TTC549 (cell line): ENCODE measurements around the gene ISX.
"Not testable (repeated sequence)": the region's sequence is repeated elsewhere in the genome, so short reads cannot be mapped to it uniquely, and the experiment has no call there.

Experiments used
- FAIRE-seq: peaks from 2 replicates; lab custom pipeline; 2012; peaks lifted over from hg19 to GRCh38; lab: Jason Lieb, UNC

ISX gene

DNA sequence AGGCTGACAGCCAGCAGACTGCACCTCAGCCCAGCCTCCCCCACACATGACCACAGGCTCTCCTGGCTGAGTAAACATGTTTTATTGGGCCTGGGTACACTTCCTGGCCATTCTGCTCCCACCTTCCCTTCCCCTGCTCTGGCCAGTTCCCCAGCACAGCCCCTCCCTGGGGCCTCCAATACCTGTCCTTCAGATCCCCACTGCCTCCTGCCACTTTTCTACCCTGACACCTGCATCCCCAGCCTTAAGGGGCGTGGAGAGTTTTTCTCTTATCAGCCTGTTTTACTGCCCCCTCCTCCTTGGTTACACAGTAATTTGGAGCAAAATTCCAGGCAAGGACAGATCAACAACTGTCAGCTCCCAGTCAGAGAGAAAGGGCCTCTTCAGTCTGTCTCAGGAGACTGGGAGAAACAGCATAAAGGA is at the start of gene ISX:
ISX (plus strand) TSS at position 363 of the 423 bp plus-strand sequence. CDS start 930 bp downstream, outside the sequence.
- no peak for FAIRE-seq

DNA sequence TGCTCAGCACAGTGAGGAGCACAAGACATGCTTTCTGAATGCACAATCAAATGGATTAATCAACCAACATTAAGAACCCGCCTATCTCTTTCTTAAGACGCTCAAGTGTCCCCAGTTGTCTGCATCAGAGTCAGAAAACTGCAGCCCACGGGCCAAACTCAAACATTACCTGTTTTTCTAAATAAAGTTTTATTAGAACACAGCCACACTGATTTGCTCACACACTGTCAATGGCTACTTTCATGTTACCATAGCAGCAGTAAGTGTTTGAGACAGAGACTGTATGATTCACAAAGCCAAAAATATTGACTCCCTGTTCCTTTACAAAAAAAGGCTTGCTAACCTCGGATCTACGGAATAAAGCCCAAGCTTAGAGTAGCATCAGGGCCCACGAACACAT is 49.0 kb upstream of the ISX start:
- FAIRE-seq = no peak

DNA sequence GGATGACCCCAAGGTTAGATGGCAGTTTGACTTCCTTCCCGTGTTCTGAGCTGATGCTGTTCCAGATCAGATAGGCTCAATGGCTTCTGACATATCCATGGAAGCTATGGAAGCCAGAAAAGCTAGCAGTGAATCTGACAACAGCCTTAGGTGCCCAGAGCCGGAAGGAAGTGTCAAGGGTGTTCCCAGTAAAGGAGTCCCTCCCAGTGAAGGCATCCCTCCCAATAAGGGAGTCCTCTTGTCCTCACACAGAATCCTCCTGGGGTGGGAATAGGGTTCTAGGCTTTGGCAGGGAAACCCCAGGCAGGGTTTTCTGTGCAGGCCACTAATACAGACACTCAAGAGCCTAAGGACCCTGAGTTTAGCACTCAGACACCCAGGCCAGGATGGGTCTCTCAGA is 47.0 kb upstream of the ISX start:
- FAIRE-seq = no peak

- no peak for FAIRE-seq
Observed at GRCh38 chr22:35020517-35020916, 45.4 kb upstream of the ISX start.

- no peak for FAIRE-seq
Observed at GRCh38 chr22:35021161-35021560, 44.8 kb upstream of the ISX start.

DNA sequence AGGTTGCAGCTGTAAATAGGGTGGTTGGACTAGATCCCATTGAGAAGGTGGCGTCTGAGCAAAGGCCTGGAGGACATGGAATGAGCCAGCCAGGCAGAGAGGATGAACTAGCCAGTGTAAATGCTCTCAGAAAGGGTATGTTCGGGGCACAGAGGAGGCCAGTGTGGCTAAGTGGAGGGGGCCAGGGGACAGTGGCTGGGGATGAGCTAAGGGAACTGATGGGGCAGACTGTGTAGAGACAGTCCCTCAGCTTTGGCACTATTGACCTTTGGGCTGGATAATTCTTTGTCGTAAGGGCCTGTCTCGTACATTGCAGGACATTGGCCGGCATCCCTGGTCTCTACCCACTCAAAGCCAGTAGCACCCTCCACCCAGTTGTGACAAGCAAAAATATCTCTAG is 43.7 kb upstream of the ISX start:
- FAIRE-seq = no peak

DNA sequence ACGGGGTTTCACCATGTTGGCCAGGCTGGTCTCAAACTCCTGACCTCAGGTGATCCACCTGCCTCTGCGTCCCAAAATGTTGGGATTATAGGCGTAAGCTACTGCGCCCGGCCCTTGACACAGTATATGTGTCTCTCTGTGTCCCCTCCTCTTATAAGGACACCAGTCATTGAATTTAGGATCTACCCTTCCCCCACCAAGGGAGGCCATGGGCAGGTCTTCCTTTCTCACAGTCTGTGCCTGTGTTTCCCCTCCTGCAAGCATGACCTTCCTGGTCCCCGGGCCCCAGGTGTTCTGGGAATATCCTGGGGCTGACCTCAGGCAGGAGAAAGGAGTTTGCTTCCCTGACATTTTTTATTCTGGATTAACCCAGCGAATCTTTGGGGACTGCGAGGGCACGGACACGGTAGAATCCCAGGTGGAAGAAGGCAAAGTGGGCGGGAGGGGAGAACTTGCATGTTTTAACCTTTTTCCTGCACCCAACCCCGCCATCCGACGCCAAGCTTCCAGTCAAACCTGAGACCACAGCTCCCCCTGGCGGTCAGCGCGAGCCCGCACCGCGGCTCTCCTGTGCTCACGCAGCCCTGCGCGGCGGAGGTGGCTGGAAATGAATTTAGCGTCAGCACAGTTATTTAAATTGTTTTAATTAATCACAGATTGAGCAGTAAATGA is 42.1 kb upstream of the ISX start:
- FAIRE-seq = no peak

DNA sequence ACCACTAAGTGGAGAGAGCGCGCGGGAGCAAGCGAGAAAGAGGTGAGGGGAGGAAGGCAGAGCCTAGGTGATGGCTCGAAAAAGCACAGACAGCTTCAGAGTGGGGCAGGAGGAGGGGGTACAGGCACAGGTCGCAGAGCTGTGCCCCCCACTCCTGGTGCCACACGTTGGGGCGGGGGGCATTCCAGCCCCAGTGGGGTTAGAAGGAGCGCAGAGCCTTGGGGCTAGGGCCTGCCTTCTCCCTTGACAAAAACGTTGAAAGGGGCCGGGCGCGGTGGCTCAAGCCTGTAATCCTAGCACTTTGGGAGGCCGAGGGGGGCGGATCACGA is 41.6 kb upstream of the ISX start:
- no peak for FAIRE-seq

DNA sequence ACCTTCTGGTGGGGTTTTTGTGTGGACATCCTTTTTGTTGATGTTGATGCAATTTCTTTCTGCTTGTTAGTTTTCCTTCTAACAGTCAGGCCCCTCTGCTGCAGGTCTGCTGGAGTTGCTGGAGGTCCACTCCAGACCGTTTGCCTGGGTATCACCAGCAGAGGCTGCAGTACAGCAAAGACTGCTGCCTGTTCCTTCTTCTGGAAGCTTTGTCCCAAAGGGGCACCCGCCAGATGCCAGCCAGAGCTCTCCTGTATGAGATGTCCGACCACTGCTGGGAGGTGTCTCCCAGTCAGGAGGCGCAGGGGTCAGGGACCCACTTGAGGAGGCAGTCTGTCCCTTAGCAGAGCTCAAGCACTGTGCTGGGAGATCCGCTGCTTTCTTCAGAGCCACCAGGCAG is 35.8 kb upstream of the ISX start:
- not testable (repeated sequence) for FAIRE-seq

GRCh38 chr22:35032571-35032970 is 33.4 kb upstream of the ISX start:
- no peak for FAIRE-seq

- no peak for FAIRE-seq
Observed at GRCh38 chr22:35033635-35034296, 32.2 kb upstream of the ISX start.

- no peak for FAIRE-seq
Observed at GRCh38 chr22:35034963-35035362, 31.0 kb upstream of the ISX start.

- FAIRE-seq = no peak
Observed at GRCh38 chr22:35037089-35037488, 28.9 kb upstream of the ISX start.

DNA sequence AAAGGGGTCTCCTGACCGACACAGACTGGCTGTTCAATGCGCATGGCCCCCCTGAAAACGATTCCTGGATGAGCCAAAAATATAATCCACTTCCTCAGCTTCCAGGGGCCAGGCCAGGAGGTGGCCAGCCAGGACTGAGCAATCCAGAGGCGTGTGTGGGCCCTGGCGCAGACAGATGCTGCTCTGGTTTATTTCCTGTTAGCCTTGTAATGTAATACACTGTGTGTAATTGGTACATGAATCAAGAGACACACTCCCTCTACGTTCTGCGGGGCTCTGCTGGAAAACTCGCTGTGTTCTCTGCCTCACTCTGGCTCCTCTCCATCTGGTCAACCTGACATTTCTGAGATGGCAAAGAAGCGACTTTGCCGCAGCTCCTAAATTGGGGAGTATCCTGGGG is 26.3 kb upstream of the ISX start:
- FAIRE-seq = no peak

- no peak for FAIRE-seq
Observed at GRCh38 chr22:35043252-35043933, 22.6 kb upstream of the ISX start.

- no peak for FAIRE-seq
Observed at GRCh38 chr22:35043934-35044319, 22.0 kb upstream of the ISX start.

DNA sequence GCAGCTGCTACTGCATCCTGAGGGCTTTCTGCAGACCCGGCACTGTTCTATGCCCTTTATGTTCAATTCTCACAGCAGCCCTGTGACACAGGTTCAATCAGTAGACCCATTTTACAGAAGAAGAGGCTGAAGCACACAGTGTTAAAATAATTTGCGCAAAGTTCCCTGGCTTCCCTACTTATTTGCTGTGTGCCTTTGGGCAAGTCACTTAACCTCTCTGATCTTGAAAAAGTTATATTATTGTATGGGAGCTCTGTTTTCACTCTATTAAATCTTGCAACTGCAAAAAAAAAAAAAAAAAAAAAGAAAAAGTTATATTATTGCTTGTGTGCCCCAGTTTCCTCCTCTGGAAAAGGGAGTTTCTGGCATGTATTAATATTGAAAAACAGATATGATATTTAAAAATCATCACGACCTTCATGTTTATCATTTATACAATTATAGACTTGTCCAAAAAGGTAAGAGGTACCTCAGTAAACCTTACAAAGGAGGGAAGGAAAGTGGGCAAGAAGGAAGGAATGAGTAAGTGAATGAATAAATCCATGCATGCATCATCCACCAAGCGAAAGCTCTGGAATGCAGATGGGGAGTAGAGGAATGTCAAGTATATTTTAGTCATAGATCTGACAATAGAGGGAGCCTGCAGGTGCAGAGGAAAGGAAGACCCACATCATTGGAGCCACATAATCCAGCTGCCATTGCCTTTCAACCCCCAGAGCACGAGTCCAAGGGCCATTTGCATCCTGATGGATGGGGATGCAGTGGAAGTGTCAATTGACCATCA is 21.2 kb upstream of the ISX start:
- no peak for FAIRE-seq

DNA sequence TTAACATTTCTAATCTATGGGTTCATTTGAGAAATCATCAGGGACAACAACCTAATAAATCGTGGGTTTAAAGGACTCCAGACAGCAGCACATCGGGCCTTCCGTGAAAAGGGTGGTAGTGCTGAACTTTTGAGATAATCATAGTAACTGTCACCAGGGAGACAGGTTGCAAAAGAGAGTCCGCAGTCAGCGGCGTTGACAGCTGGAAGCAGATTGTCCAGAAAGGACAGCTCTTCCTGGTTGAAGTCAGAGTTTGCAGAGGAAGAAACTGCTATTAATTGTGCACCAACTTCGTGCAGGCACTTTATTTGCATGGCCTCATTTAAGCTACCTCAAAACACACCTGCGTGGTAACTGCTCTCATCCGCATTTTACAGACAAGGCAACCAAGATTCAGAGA is 20.5 kb upstream of the ISX start:
- no peak for FAIRE-seq

DNA sequence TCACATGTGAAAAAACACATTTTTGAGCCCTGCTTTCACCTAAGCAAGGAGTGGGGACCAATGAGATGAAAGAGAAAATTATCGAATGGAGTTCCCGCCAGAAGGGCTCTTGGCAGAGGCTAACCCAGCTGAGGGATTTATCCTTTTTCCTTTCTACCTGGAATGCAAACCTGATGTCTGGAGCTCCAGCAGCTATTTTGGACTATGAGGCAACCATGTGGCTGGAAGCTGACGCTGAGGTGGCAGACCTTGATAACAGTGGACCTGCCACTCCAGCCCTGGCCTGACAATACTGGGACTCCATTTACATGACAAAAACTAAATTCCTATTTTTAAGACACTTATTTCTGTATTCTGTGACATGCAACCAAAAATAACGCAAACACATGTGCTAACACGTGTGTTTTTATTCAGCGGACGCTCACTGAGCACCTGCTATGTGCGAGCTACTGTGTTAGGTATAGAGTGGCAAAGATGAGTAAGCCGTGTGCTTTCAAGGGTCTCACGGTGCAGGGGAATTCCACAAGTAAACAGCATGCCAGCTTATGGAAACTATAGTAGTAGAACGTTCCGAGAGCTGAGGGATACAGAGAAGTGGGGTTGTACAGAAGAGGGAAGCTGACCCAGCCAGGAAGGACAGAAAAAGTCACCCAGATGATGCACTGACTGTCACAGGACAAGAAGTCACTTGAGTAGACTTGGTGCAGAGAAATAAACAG is 19.1 kb upstream of the ISX start:
- no peak for FAIRE-seq

- FAIRE-seq = not testable (repeated sequence)
Observed at GRCh38 chr22:35050038-35050437, 15.9 kb upstream of the ISX start.

DNA sequence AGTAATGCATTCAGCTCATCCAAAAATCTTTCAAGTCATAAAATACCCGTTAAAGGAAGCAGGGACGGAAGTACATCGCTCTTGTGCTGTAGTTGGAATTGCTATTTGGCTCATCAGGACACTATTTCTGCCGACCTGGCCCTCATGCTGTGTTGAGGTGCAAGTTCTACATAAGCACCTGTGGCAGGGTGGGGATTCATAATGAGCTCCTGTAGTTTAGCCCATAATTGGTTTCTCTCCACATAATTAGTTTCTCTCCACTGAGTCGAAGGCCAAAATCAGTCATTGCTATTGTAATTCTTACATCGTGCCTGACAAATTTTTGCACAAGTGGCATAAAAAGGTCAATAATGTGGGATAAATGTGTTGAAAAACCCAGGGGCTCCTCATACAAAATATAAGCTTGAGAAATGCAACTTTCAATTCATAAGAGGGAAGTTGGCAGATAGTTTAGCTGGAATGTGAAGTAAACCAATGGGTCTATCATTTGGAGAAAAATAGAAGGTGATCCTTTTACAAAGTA is 14.9 kb upstream of the ISX start:
- no peak for FAIRE-seq

DNA sequence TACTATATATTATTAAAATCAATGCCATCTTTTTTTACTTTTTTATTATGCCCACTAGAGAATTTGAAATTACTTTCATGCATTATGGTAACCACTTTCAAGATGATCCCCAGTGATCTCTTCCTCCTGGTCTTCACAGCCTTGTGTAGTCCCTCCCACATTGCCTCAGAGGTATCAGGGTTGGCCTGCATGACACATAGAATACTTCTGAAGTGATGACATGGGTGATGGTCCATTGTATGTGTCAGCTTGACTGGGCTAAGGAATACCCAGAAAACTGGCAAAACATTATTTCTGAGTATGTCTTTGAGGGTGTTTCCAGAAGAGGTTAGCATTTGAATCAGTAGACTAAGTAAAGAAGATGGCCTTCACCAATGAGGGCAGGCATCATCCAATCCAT is 14.2 kb upstream of the ISX start:
- no peak for FAIRE-seq
